Breast epithelium (tissue), 4 donors: ENCODE measurements around the gene CXCL1. TPM values are rescaled to one million over a fixed set of nuclear protein-coding genes. Genes with fewer than 3 reads are reported as not detected.

Source experiments
- DNase-seq, 2 donors: peaks; one replicate each; pipeline ENCODE4 v3.0.0-alpha.2; 2019; ENCODE audit warnings: low spot score in 2 of 2
- H3K27ac ChIP-seq, 2 donors: fragments of 200-600 bp; sonication (generic) in 1 of 2; one replicate each; pipeline ENCODE4 v1.5.1; 2016 to 2019; ENCODE audit warnings: mild to moderate bottlenecking in 1 of 2
- H3K27me3 ChIP-seq, 2 donors: fragments of 200-600 bp; sonication (generic) in 1 of 2; one replicate each; pipeline versions ENCODE4 v1.5.1 to v1.6.0; 2017 to 2019; ENCODE audit warnings: control low read depth in 1 of 2, mild to moderate bottlenecking in 1 of 2
- H3K36me3 ChIP-seq: fragments of 200-600 bp; one replicate; pipeline ENCODE4 v1.5.1; 2019
- H3K4me1 ChIP-seq, 2 donors: fragments of 200-600 bp; sonication (generic); one replicate each; pipeline ENCODE4 v1.5.1; 2016 to 2019; ENCODE audit warnings: control low read depth in 1 of 2
- H3K4me3 ChIP-seq, 3 donors: fragments of 200-600 bp; sonication (generic); 1 replicate in 2 of 3; 2 replicates in 1 of 3; pipeline ENCODE4 v1.5.1; 2016 to 2019; ENCODE audit warnings: mild to moderate bottlenecking in 3 of 3, moderate library complexity in 2 of 3
- H3K9me3 ChIP-seq, 2 donors: fragments of 200-600 bp; sonication (generic) in 1 of 2; one replicate each; pipeline ENCODE4 v1.5.1; 2016 to 2019; ENCODE audit warnings: control low read depth in 1 of 2
- POLR2A ChIP-seq: fragments of 450-650 bp; IDR thresholded peaks from one replicate; pipeline ENCODE4 v1.6.1; 2016; ENCODE audit warnings: antibody characterized with exemption, mild to moderate bottlenecking, moderate library complexity
- POLR2AphosphoS5 ChIP-seq, 3 donors: sonication (generic); formaldehyde crosslinking; IDR thresholded peaks; one replicate each; pipeline ENCODE4 v1.6.1; 2017; ENCODE audit warnings: antibody characterized with exemption in 3 of 3
- intact Hi-C: fragments of 100-400 bp; cut with DNase I; formaldehyde crosslinking; loops from one replicate; pipeline ENCODE4 v1.15.1; 2023; ENCODE audit warnings: low total_unique reads
- total RNA-seq, 3 donors: library from RNA; depleted of rRNA; stranded (reverse); fragments of >200 nt; gene quantifications; one replicate each; pipeline ENCODE4 v1.1.0, GENCODE V29; 2016
- TF ChIP-seq, protein P1 (sequence below), 3 donors: fragments of 450-650 bp; IDR thresholded peaks; one replicate each; pipeline ENCODE4 v1.5.1; 2016 to 2017; ENCODE audit warnings: antibody characterized with exemption in 3 of 3, mild to moderate bottlenecking in 3 of 3, moderate library complexity in 3 of 3

The CXCL1 gene
- total RNA-seq, 3 donors from 2014 or later = 0.80 to 31.3 (median 17.7) TPM

DNA sequence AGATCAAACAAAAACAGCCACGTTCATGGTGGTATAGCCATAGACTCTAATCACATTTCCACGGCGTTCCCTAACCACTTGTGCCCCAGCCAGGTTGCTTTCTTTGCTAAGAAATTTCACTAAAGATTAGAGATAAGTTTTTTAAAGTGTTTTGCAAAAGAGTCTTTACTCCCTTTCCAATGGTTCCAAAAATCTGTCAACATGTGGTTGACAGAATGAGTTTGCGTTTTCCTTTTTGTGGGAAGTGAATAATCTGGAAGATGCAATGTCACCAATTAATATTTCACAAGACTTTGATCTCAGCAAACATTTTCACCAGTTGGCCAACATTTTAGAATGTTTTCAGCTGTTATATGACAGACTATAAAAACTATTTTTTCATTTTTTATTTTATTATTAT, 35.3 kb downstream of the CXCL1 start:
- no peaks in the 10 kb centered on the region for H3K4me1 ChIP-seq
- no peak for DNase-seq
- no peaks in the 10 kb centered on the region for H3K27me3 ChIP-seq
- no peak for TF ChIP-seq POLR2A
- peak in 1 of 3 donors; percentile 56 for TF ChIP-seq POLR2AphosphoS5 (IDR thresholded peaks at IDR 0.05)
- H3K4me3 ChIP-seq = no peak overlapping the region
- intact Hi-C loops = no loop called here
- no peaks in the 10 kb centered on the region for H3K36me3 ChIP-seq
- no peak overlapping the region for H3K27ac ChIP-seq
- no peaks in the 10 kb centered on the region for H3K9me3 ChIP-seq

DNA sequence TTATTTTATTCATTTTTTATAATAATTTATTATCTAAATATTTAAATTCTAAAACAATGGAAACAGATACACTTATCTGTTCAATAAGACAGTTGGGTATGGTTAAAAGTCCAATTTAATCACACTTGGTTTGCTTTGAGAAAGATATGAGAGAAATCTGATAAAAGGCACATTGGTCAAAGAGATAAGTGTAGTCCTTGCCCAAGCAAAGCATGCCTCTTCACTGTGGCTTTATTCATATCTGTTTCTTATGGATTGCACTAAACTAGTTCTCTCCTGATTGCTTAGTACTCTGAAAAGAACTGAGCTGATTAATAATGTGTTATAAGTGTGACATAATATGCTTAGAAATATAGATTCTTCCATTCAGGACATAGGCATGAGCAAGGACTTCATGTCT, 39.8 kb downstream of the CXCL1 start:
- Histone ChIP-seq H3K4me1 (no peaks in the 10 kb centered on the region), H3K27ac (no peak overlapping the region), H3K36me3 (no peaks in the 10 kb centered on the region), H3K4me3 (no peak overlapping the region), H3K27me3 (no peaks in the 10 kb centered on the region), H3K9me3 (no peaks in the 10 kb centered on the region)
- intact Hi-C loops = no loop called here
- TF ChIP-seq POLR2AphosphoS5 (IDR thresholded peaks at IDR 0.05) (no peak), POLR2A (no peak)
- TF ChIP-seq, protein P1, sequence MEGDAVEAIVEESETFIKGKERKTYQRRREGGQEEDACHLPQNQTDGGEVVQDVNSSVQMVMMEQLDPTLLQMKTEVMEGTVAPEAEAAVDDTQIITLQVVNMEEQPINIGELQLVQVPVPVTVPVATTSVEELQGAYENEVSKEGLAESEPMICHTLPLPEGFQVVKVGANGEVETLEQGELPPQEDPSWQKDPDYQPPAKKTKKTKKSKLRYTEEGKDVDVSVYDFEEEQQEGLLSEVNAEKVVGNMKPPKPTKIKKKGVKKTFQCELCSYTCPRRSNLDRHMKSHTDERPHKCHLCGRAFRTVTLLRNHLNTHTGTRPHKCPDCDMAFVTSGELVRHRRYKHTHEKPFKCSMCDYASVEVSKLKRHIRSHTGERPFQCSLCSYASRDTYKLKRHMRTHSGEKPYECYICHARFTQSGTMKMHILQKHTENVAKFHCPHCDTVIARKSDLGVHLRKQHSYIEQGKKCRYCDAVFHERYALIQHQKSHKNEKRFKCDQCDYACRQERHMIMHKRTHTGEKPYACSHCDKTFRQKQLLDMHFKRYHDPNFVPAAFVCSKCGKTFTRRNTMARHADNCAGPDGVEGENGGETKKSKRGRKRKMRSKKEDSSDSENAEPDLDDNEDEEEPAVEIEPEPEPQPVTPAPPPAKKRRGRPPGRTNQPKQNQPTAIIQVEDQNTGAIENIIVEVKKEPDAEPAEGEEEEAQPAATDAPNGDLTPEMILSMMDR (IDR thresholded peaks at IDR 0.05) = no peak
- DNase-seq = no peak

DNA sequence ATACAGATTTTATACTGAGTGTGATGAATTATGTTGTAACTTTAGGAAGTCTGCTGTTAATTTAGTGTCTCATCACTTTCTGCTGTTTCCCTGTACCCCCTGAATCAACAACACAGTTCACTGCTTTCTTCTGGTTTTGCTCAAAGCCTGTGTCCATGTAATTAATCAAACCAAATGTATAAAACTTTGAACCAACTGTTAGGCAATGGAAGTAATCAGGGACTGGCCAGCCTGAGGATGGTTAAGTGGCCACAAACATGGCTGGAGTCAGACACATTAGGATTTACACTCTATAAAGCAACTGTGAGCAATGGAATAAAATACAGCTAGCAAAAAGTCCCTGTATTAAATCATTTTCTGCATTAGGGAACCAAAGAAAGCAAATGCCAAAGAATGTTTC, 42.6 kb downstream of the CXCL1 start:
- Histone ChIP-seq H3K27me3 (no peaks in the 10 kb centered on the region), H3K27ac (peak overlapping the region in 1 of 2 donors; percentile 8), H3K4me1 (no peaks in the 10 kb centered on the region), H3K9me3 (no peaks in the 10 kb centered on the region), H3K36me3 (no peaks in the 10 kb centered on the region), H3K4me3 (no peak overlapping the region)
- no peak for DNase-seq
- intact Hi-C loops = no loop called here
- TF ChIP-seq POLR2A (no peak), POLR2AphosphoS5 (IDR thresholded peaks at IDR 0.05) (peak in 1 of 3 donors; percentile 24)
- TF ChIP-seq, protein P1 (IDR thresholded peaks at IDR 0.05) = no peak

DNA sequence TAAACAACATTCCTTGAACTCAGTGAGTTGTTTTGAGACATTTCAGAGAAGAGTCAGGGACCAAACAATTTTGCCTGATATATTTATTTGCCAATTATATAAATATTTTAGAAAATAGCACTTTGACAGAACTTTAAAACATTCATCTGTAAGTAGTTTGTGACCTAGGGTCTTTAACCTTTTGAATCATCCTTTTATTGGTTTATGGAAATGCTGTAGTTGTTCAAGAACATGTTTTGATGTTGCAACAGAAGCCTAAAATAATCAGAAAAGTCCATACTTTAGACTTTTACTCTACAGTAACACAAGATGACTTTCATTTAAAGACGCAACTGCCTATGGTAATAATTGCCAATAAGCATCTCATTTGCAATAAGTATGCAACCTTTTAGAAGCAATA, 43.0 kb downstream of the CXCL1 start:
- H3K27me3 ChIP-seq = no peaks in the 10 kb centered on the region
- DNase-seq = no peak
- no peak overlapping the region for H3K27ac ChIP-seq
- TF ChIP-seq POLR2A = no peak
- no peak for TF ChIP-seq POLR2AphosphoS5 (IDR thresholded peaks at IDR 0.05)
- TF ChIP-seq, protein P1 (IDR thresholded peaks at IDR 0.05) = no peak
- H3K4me1 ChIP-seq = no peaks in the 10 kb centered on the region
- H3K36me3 ChIP-seq = no peaks in the 10 kb centered on the region
- H3K4me3 ChIP-seq = no peak overlapping the region
- intact Hi-C loops = no loop called here
- H3K9me3 ChIP-seq = no peaks in the 10 kb centered on the region

DNA sequence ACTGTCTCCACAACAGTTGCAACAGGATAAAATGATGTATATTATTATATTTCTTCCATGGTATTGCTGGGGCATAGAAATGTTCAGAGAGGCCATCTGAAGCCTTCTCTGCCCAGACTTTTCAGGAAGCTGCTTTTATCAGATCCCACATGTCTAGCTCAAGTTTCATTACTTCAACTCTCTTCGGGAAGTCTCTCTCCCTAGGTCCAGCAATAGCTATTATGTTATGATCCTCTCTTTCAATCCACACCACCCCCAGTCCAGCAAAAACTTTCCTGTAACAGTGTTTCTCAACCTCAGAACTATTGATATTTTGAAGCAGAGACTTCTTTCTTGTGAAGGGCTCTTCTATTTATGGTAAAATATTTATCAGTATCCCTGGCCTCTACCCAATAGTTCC, 44.9 kb downstream of the CXCL1 start:
- TF ChIP-seq POLR2A (no peak), POLR2AphosphoS5 (IDR thresholded peaks at IDR 0.05) (no peak)
- TF ChIP-seq, protein P1 (IDR thresholded peaks at IDR 0.05) = no peak

More for the DNA sequence above, 44.9 kb downstream of the CXCL1 start:
- H3K27me3 ChIP-seq = no peaks in the 10 kb centered on the region
- DNase-seq = no peak
- H3K36me3 ChIP-seq = no peaks in the 10 kb centered on the region
- H3K4me3 ChIP-seq = no peak overlapping the region
- intact Hi-C loops = no loop called here
- H3K4me1 ChIP-seq = no peaks in the 10 kb centered on the region
- H3K27ac ChIP-seq = no peak overlapping the region
- H3K9me3 ChIP-seq = no peaks in the 10 kb centered on the region
